HT1080 (cell line): ENCODE results near the gene HOXB4. TPM values are rescaled to one million over a fixed set of nuclear protein-coding genes. Genes with fewer than 3 reads are reported as not detected.

Source experiments
- DNase-seq: peaks from one replicate; pipeline ENCODE4 v3.0.0-alpha.2; 2015; ENCODE audit warnings: low read depth
- total RNA-seq: library from RNA; depleted of rRNA; stranded (reverse); fragments of >200 nt; shearing (Covaris generic); gene quantifications from 2 replicates; pipeline ENCODE4 v1.2.3, GENCODE V29; 2014

Gene HOXB4
- total RNA-seq, 1 experiment from 2014 or later, result 3.9 TPM

DNA sequence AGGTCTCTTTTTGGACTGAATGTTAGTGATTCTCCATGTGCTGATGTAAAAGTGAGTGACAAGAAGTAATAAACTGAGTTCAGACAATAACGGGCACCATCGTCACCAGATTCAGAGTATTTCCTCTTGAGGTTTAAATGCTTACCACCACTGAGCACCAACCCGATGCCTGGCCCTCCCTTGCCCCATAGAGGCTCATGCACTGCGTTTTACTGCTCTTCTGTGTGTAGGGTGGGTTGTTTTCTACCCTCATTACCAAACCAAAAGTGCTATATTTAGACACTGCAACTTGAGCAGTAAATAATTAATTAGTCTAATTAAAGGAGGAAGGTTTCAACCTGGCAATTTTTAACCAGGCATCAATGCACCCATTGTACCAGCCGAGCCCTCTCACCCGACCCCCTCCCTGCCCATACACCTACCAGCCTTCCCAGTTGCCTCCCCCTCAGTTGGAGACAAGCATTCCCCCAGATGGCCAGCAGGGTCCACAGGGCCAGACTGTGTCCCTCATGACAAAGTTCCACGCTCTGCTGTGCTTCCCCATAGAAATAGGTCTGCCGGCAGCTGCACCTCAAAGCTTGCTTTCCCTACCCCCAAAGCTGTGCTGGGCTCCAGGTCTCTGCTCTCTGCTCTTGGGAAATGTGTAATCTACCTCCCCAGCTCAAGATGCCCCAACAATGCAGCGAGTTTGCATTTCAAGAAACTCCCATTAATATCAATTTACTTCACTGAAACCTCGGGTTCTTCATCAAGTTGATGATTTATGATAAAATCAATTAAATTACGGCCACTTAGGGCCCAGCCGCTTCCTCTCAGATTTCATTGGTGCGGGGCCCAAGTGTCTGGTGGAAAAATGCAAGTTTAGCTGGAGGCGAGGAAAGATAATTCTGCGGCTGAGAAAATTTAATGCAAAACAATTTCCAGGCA is 16.0 kb downstream of the HOXB4 start:
- DNase-seq, result no peak

DNA sequence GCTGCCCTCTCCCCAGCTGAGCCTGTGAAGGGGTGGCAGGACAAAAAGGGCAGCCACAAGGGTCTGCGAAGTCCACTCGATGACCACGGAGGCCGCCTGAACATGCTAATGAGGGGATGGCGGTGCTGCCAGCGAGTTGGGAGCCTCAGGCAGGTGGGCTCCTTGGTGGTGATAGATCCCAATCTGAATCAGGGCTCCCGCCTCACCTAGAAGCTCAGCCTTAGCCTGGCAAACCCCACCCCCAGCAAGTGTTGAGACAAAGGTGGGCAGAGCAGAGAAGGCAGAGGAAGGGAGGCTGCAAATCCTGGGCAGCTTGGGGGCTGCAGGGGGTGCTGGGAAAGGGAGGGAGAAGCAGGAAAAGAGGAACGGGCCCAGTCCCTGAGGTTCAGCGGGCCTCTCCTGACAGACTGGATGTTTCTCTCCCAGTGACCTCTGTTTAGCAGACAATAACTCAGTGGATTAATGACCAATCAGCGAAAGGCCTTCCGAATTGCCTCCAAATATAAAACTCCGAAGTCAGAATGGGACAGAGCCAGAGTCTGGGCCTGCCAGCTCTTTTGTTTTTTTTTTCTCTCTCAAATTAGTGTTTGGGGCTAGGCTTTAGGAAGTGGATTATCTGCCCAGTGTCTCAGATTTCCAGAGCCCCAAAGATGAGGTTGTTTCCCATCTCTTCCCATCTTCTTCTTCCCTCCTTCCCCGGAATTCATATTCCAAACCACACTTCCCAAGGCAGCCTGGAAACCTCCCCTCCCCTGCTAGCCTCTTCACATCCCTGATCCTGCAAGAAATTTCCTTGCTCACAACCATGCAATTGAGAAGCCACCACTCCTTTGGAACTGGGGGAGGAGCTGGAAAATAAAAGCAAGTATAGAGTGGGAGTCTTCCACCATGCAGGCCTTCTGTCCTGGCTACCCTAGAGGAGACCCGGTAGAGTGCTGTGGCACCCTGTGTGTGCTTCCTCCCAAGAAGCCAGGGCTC is 18.0 kb downstream of the HOXB4 start:
- DNase-seq, result no peak

DNA sequence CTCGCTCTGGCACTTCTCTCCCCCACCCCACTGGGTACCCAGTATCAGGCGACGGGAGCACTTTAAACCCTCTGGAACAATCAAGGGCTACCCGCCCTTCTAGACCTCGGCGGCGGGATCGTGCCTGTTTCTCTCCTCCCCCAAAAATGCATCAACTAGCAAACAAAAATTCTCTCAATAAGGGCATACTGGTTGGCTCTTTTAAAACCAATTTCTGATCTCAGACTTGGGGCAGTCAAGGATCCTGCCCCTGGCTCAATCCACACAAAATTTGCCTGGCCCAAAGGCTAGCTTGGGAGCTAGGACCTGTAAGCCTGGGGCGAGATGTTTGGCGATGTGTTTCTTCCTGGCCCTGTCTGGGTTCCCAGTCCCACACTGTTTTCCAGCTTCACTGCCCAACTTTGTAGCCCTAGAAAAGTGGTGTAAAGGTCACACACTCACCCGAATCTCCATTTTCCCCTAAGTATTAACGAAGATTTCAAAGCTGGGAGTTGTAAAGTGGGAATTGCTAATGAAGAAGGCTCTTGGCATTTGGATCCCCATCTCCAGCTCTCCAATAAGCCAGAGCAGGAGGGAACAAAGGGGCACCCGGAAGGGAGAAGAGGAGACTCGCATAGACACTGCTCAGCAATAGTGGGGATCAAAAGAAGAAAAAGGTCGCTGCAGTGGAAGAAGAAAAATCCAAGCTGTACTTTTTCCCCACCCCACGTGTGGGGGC is 18.9 kb downstream of the HOXB4 start:
- no peak for DNase-seq

DNA sequence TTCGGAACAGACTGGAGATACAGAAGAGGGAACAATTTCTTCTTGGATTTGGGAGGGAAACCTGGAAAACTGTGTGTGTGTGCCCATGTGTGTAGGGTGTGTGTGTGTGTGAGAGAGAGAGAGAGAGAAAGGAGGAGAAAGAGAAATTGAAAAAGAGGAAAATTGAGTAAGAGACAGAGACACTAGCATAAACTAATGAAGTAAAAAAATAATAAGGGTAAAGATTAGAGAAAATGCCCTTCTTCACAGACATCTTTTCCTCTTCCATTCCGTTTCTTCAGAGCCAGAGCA is 19.4 kb downstream of the HOXB4 start:
- no peak for DNase-seq

DNA sequence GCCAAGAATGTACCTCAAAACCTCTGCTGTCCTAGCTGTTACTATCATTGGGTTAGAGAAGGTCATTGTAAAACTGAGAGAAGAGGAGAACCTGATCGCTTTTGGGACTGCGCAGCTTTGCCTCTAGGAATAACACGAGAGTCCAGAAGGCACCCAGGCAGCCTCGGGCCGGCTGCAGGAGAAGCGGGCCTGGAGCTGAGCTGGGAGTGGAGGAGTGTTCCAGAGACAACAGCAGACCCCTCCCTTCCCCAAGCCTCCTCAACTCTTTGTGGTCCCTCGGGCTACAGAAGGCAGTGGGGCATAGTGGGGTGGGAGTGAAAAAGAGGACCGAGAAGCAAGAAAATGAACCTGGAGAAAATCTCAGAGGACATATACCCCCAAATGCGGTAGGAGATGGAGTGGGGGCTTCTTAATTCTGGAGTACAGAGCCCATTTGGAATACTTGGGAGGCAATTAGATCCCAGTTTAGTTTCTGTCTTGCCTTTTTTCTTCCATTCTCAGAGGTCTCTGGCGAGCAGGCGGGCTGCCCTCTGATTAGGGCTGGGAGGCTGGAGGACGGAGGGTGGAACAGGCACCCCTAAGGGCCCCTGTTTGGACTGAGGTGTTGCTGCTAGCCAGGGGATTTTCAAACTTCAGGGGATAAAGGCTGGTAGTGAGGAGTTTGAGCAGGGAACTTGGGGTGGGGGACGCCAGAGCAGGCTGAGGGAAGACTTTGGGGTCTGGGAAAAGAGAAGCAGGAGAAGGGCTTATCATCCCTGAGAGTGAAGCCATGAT is 19.9 kb downstream of the HOXB4 start:
- no peak for DNase-seq

DNA sequence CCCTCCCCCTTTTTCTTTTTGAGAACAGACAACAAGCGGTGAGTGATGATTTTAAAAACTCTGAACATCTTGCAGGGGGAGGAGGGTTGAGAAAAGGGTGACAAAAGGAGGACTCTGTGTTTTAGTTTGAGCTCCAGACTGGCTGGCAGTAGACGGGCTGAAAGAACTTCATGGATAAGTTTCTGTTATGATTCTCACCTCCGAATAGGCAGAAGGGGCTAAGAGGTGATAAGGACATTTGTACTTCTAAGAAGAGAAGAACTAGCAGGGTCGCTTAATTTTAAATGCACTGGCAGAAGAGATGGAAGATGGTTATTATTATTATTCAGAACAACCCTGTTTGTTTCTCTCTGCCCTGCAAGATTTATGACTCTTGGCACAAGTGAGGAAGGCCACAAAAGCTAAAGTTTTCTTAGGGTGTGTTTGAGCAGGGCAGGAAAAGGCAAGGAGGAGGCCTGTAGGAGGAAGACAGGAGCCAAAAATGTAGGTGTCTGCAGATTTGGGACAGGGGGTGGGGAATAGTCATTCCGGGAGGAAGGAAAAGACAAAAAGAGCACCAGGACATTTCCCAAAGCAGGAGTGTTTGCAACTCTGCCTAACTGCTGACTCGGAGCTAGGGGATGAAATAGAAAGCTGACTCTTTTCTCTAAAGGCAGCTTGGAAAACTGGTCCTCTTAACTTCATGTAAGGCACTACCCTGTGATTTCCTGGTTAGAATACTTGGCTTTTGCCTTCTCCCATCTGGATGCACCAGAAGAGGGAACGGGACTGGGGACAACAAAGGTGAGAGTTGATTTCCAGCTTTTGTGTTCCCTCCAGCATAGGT is 21.4 kb downstream of the HOXB4 start:
- no peak for DNase-seq

DNA sequence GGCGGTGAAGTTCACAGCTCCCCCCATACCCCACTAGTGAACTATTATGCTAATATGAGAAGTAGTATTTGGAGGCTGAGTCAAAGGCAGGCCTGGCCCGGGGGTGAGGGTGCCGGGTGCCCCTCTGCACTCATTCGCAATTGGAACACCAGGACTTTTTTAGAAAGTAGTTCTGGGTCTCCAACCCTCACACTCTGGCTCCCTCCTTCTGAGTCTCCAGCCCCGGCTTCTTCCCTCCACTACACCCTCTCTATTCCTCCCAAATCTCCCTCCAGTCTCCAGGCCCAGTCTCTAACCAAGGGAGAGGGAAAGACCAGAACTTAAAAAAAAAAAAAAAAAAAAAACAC is 21.9 kb downstream of the HOXB4 start:
- no peak for DNase-seq

DNA sequence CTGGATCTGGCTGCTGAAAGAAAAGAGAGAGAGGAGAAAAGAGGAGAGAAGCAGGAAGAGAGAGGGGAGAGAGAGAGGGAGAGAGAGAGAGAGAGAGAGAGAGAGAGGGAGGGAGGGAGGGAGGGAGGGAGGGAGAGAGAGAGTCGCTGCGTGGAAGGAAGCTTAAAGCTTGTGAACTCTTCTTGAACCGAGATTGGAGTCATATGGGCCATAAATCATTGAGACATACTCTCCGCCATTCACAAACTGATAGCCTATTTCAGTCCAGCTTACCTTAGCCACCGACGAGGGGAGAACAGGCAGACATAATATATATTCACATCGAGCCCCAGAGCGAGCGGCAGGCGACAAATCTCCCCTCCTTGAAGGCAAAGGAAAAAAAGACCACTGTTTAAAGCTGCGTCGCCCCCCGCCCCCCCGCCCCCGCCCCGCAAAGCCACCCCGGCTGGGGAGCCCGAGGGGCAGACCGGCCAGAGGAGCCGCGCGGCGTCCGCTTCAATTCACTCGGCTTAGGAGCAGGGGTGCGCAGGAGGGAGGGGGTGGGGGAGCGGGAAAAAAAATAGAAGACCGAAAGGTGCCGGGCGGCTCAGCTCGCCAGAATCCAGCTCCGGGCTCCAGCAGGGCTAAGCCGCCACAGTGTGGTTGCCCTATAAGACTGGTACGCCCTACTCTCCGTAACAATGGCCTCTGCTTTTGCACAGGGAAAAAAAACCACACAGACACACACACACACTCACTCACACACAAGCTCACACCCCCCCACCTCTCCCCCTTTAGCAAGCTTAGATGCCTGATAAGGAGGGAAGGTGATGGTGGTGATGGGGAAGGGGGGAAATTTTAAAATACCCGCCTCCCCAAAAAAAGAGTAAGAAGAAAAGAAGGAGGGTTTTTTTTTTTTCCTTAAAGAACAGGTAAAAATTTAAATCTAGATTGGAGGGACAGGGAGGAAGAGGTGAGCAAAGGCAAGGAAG is 22.6 kb downstream of the HOXB4 start:
- DNase-seq, result no peak

DNA sequence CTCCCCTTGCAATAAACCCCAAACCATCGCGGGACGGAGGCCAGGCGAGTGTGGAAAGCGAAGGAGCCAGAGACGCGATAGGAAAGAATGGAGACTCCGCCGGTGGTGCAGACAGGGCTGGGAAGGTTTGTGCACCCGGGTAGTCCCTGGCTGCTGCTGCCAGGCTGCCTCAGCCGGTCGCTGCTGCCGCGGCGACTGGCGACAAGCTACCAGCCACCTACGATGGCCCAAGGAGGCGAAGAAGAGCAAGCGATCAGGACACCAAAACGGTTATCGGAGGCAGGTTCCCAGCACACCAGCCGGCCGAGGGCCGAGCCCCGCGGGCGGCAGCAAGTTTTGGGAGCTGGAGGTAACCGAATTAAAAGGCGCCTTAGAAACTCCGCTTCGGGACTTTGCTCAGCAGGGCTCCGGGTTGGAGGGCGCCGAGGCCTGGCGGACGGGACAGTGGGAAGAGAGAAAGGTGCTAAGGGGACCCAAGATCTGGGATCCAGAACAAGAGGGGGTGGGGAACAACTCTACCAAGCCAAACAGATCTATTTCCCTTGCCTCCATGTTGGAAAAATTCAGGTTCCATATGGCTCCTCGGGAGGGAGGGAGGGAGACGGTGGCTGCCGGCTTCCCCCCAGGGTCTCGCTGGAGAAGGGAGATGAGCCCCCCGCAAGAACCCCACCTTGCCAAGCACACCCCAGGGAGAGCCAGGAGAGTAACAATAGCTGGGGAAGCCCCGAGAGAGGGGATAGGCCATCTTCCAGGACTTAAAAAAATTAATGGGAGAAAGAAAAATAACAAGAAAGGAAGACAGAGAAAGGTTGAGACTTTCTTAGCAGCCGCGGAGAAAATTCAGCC is 23.5 kb downstream of the HOXB4 start:
- DNase-seq, result no peak

DNA sequence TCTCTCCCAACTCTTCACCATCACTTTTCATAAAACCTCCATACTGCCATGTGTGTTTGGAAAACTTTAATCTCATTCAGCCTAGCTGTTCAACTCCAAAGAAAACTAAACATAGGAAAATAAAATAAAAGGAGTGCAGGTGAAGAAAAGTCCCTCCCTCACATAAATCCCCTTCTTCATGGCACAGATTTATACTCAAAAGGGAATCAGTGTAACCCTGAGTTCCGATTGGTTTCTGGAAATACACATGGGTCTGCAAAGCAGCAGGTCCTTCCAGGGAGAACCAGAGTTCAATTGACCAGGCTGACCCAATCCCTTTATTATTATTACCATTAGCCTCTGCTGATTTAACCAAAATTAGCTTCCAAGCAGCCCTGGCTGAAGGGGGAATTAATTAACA is 24.3 kb downstream of the HOXB4 start:
- no peak for DNase-seq

DNA sequence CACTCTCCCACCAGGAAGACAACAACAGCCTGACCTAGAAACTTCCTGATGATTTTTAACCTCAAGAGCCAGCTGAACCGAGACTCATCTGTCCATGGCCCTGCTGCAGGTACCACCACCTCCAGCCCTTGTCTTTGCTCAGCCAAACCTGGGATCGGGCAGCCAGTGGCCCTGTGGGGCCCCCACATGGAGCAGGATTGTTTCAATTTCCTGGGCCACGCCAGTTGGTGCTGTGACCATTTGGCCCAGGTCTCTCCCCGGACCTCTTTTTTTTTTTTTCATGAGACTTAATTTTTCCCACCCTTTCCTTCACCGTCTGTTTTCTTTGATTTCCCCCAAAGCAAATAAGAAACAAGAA is 25.0 kb downstream of the HOXB4 start:
- no peak for DNase-seq

DNA sequence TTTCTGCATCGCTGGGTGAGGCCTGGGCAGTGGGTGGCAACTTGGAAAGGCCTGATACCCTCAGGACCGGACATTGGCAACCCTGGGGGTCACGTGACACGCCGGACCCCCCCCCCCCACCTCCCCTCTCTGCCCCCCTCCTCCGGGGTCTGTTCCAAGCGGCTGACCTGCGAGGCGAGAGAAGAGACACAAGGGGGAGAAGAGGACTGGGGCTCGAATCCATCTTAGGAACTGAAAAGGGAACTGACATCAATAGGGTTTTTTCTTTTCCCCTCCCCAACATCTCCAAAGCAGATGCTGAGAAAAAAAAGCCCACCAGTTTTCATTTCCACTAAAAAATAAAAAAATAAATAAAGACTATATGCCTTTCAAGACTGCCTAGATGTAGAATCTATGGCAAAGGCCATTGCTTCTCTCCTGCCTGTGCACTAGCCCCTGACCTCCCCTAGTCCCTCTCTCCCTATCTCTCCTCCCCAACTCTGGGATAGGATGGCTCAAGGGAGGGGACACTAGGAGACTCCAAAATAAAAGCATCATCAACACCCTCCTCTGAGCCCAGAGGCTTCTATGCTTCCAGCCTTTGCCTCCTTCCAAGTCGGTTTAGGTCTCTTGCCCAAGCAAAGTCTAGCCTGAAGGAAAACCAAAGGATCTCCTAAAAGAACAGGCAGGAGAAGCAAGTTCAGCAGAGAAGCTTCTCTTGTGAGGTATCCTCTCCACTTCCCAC is 25.5 kb downstream of the HOXB4 start:
- DNase-seq, result no peak

DNA sequence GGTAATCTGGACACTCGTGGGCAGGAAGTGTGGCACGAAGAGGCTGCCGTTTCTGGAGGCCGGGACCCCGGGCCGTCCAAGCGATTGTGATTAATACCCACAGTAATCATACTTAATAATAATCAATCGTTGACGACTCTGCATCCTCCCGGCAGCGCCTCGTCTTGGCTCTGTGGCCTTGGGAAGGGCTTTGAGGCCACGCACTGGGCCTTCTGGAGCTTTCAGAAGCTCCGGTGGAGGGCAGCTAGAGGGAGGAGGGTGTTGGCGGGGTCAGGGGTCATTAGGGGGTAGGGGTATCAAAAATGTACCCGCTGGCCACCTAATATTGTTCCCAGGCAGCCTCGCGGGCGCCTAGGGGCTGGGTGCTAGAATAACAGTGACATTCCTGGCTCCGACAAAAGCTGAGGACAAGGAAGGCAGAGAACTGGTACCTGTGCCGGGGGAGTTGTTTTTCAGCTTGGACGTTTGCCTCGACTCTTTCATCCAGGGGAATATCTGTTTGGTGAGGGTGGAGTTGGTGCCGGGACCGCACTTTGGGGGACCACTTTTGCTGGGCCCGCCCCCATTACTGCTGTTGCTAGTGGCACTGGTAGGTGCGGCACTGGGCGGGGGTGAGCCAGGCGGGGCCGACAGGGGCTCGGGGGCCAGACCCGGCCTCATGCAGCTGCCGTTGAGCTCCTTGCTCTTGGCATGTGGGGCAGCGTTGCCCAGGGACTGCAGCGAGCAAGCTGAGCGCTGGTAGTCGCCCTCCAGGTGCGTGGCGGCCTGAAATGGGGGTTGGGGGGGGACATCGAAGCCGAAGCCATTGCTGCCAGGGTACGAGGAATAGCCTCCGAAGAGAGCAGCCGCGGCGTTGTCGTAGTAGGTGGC is 26.3 kb downstream of the HOXB4 start:
- DNase-seq, result no peak

DNA sequence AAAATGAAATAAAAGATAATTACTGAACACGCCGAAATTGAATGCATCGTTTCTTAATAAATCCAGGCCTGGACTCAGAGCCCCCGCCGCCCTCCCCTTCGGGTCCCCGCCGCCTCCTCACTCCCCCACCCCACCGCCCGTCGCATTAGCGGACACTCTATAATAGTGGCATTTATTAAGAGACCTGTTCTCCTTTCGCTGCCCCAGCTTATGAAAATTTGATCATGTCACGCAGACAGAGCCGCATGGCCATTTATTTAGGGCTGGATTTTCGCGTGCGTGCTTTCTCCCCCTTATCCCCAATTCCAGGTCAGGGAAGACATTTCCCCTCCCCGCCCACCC is 27.0 kb downstream of the HOXB4 start:
- DNase-seq, result no peak

DNA sequence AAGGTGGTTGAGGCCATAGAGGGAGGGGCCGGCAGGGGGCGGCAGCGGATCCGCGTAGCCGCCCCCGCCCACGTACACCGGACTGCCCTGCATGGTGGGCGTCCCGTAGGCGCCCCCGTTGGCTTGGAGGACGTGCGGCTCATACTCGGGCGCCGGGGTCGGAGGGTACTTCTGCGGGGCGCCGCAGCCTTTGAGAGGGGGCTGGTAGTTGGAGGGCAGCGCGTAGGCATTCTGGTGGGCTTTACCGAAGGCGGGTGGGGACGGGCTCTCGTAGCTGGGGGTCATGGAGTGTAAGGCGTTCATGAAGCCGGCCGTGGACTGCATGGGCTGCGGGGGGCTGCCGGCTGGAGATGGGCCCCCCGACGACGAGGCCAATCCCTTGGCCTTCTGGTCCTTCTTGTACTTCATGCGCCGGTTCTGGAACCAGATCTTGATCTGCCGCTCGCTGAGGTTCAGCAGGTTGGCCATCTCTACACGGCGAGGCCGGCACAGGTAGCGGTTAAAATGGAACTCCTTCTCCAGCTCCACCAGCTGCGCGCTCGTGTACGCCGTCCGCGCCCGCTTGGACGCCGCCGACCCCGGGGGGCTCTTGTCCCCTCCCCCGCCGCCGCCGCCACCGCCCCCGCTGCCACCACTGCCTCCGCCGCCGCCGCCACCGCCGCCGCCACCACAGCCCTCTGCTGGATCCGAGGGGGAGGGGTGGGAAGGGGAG is 27.5 kb downstream of the HOXB4 start:
- no peak for DNase-seq
